DOHH2 (cell line): Measurements from ENCODE around the gene LPAR1.

Source experiments
- H3F3A ChIP-seq: fragments of 200-600 bp; sonication (generic), shearing (Covaris generic); 2 replicates; pipeline ENCODE4 v1.6.0; 2016; ENCODE audit warnings: antibody characterized with exemption, mild to moderate bottlenecking; ENCODE audit not compliant: control insufficient read depth, insufficient read depth
- H3K27ac ChIP-seq: fragments of 200-600 bp; sonication (generic); 2 replicates; pipeline ENCODE4 v1.5.1; 2014; ENCODE audit warnings: low read depth, mild to moderate bottlenecking, low read length, moderate library complexity
- H3K27me3 ChIP-seq: fragments of 200-600 bp; sonication (generic); 2 replicates; pipeline ENCODE4 v1.6.1; 2014; ENCODE audit warnings: mild to moderate bottlenecking, low read length, mixed read lengths; ENCODE audit not compliant: control insufficient read depth
- H3K36me3 ChIP-seq: fragments of 200-600 bp; sonication (generic); 2 replicates; pipeline ENCODE4 v1.6.1; 2014; ENCODE audit warnings: mild to moderate bottlenecking, low read length, moderate library complexity, mixed read lengths; ENCODE audit not compliant: control insufficient read depth
- H3K4me1 ChIP-seq: fragments of 200-600 bp; sonication (generic); 2 replicates; pipeline ENCODE4 v1.6.1; 2014; ENCODE audit warnings: mild to moderate bottlenecking, low read length, mixed read lengths; ENCODE audit not compliant: control insufficient read depth
- H3K4me2 ChIP-seq: fragments of 200-600 bp; sonication (generic); 2 replicates; pipeline ENCODE4 v1.6.0; 2014; ENCODE audit warnings: mild to moderate bottlenecking, low read length, moderate library complexity
- H3K4me3 ChIP-seq: fragments of 200-600 bp; sonication (generic); 2 replicates; pipeline ENCODE4 v1.5.1; 2014; ENCODE audit warnings: mild to moderate bottlenecking, low read length, mixed read lengths
- H3K79me2 ChIP-seq: fragments of 200-600 bp; sonication (generic); 2 replicates; pipeline ENCODE4 v1.6.1; 2014; ENCODE audit warnings: mild to moderate bottlenecking, low read length, mixed read lengths; ENCODE audit not compliant: control insufficient read depth
- H3K9me2 ChIP-seq: fragments of 200-600 bp; sonication (generic); replicated peaks from 2 replicates; pipeline ENCODE4 v1.6.1; 2014; ENCODE audit warnings: mild to moderate bottlenecking, low read length, mixed read lengths; ENCODE audit not compliant: control insufficient read depth
- H3K9me3 ChIP-seq: fragments of 200-600 bp; sonication (generic); 2 replicates; pipeline ENCODE4 v1.6.1; 2014; ENCODE audit warnings: antibody characterized with exemption, low read length, mixed read lengths; ENCODE audit not compliant: control insufficient read depth, insufficient read depth
- H4K20me1 ChIP-seq: fragments of 200-600 bp; sonication (generic); 2 replicates; pipeline ENCODE4 v1.6.0; 2014; ENCODE audit warnings: low read depth, mild to moderate bottlenecking, antibody characterized with exemption, low read length, moderate library complexity; ENCODE audit not compliant: control insufficient read depth, insufficient read depth
- CTCF ChIP-seq: fragments of 200-600 bp; sonication (generic); IDR thresholded peaks from one replicate; pipeline ENCODE4 v1.5.1; 2014; ENCODE audit warnings: antibody characterized with exemption, mild to moderate bottlenecking, low read depth, low read length; ENCODE audit not compliant: poor library complexity, severe bottlenecking
- EZH2phosphoT487 ChIP-seq: fragments of 200-600 bp; sonication (generic); IDR thresholded peaks from 2 replicates; pipeline ENCODE4 v1.6.1; 2017; ENCODE audit warnings: borderline replicate concordance, mild to moderate bottlenecking, antibody characterized with exemption, low read length, moderate library complexity, mixed read lengths

The LPAR1 gene

GRCh38 chr9:110986529-110986928, 51.7 kb downstream of the LPAR1 start:
- Histone ChIP-seq H3K27me3 (no peaks in the 10 kb centered on the region), H3K9me3 (peaks cover 3% of the 10 kb centered on the region; the same call in 1 of the 2 replicates), H3K27ac (no peak overlapping the region), H3K4me2 (no peak overlapping the region), H3K36me3 (no peaks in the 10 kb centered on the region), H3K4me1 (peaks cover 16% of the 10 kb centered on the region), H4K20me1 (no peaks in the 10 kb centered on the region), H3F3A (no peaks in the 10 kb centered on the region), H3K4me3 (no peak overlapping the region), H3K79me2 (no peaks in the 10 kb centered on the region), H3K9me2 (no peaks in the 10 kb centered on the region)
- no peak for TF ChIP-seq CTCF
- no peak for TF ChIP-seq EZH2phosphoT487

- no peaks in the 10 kb centered on the region for H3K36me3 ChIP-seq
- no peaks in the 10 kb centered on the region for H4K20me1 ChIP-seq
- no peak for TF ChIP-seq EZH2phosphoT487
- no peak for TF ChIP-seq CTCF
- H3K9me2 ChIP-seq, result no peaks in the 10 kb centered on the region
- peaks cover 16% of the 10 kb centered on the region for H3K4me1 ChIP-seq
- no peaks in the 10 kb centered on the region for H3K79me2 ChIP-seq
- no peaks in the 10 kb centered on the region for H3F3A ChIP-seq
- H3K4me2 ChIP-seq, result no peak overlapping the region
- H3K27me3 ChIP-seq, result no peaks in the 10 kb centered on the region
- H3K27ac ChIP-seq, result no peak overlapping the region
- no peak overlapping the region for H3K4me3 ChIP-seq
- H3K9me3 ChIP-seq, result peaks cover 3% of the 10 kb centered on the region; the same call in 1 of the 2 replicates
Measured at GRCh38 chr9:110984890-110985437, 53.3 kb downstream of the LPAR1 start.

DNA sequence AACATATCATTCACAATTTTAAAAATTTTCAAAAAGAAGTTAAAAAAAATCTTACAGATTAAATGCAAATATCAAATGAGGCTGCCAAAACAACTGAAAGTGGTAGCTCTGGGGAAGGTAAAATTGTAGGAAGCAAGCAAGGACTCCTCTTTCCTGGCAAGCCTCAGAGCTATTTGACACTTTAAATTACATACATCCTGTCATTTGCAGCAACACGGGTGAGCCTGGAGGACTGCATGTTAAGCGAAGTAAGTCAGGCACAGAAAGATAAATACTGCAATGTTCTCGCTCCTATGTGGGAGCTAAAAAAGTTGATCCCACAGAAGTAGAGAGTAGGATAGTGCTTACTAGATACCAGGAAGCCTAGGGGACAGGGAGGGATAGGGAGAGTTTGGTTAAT, 58.0 kb downstream of the LPAR1 start:
- TF ChIP-seq EZH2phosphoT487 (no peak), CTCF (no peak)
- no peak overlapping the region for H3K27ac ChIP-seq
- H4K20me1 ChIP-seq, result no peaks in the 10 kb centered on the region
- H3K4me3 ChIP-seq, result no peak overlapping the region
- H3F3A ChIP-seq, result no peaks in the 10 kb centered on the region
- H3K4me2 ChIP-seq, result no peak overlapping the region
- H3K36me3 ChIP-seq, result no peaks in the 10 kb centered on the region
- no peaks in the 10 kb centered on the region for H3K27me3 ChIP-seq
- H3K4me1 ChIP-seq, result peaks cover 4% of the 10 kb centered on the region; the same call in 1 of the 2 replicates
- no peaks in the 10 kb centered on the region for H3K9me3 ChIP-seq
- no peaks in the 10 kb centered on the region for H3K9me2 ChIP-seq
- no peaks in the 10 kb centered on the region for H3K79me2 ChIP-seq
